GM12801 (cell line): Measurements from ENCODE around the gene RPL10.

ENCODE experiments used
- CTCF ChIP-seq: IDR thresholded peaks from one replicate; pipeline ENCODE4 v1.5.1; 2011; ENCODE audit warnings: control low read depth; ENCODE audit not compliant: insufficient read length; ENCODE audit errors: extremely low read depth

RPL10 gene

GRCh38 chrX:154397888-154398667 lies at the start of gene RPL10:
Gene RPL10 (plus strand): TSS chrX:154398377. CDS start chrX:154398520, 143 bp downstream.
- no peak for TF ChIP-seq CTCF

GRCh38 chrX:154348646-154349358 lies 49.4 kb upstream of the RPL10 start:
- TF ChIP-seq CTCF: no peak

- TF ChIP-seq CTCF: no peak
These were observed 48.7 kb upstream of the RPL10 start for GRCh38 chrX:154349359-154349935.

- no peak for TF ChIP-seq CTCF
These were observed 48.2 kb upstream of the RPL10 start for GRCh38 chrX:154349979-154350378.

GRCh38 chrX:154350429-154351182 lies 47.6 kb upstream of the RPL10 start:
- TF ChIP-seq CTCF: no peak

- TF ChIP-seq CTCF: no peak
These were observed 46.8 kb upstream of the RPL10 start for GRCh38 chrX:154351183-154352011.

GRCh38 chrX:154352012-154352401 lies 46.2 kb upstream of the RPL10 start:
- TF ChIP-seq CTCF: no peak
